NK-92 (cell line): Measurements from ENCODE around the gene DIS3L2.
"Not testable (repeated sequence)": the region's sequence is repeated elsewhere in the genome, so short reads cannot be mapped to it uniquely, and the experiment has no call there.

Experiments used
- DNase-seq: peaks from one replicate; lab custom pipeline; 2025; ENCODE audit not compliant: unreplicated experiment; lab: John Stamatoyannopoulos, UW

Gene DIS3L2

GRCh38 chr2:232008907-232009638 is 47.6 kb downstream of the DIS3L2 start:
- no peak for DNase-seq

- DNase-seq = no peak
Measured at GRCh38 chr2:232009639-232010274, 48.2 kb downstream of the DIS3L2 start.

- DNase-seq = no peak
Measured at GRCh38 chr2:232013701-232014353, 52.3 kb downstream of the DIS3L2 start.

- no peak for DNase-seq
Measured at GRCh38 chr2:232014681-232015080, 53.2 kb downstream of the DIS3L2 start.

- DNase-seq = no peak
Measured at GRCh38 chr2:232018181-232018580, 56.7 kb downstream of the DIS3L2 start.

GRCh38 chr2:232022718-232023117 is 61.2 kb downstream of the DIS3L2 start:
- DNase-seq = no peak

GRCh38 chr2:232023426-232023825 is 61.9 kb downstream of the DIS3L2 start:
- no peak for DNase-seq

GRCh38 chr2:232024457-232024856 is 62.9 kb downstream of the DIS3L2 start:
- no peak for DNase-seq

- DNase-seq = no peak
Measured at GRCh38 chr2:232026910-232027309, 65.4 kb downstream of the DIS3L2 start.

- no peak for DNase-seq
Measured at GRCh38 chr2:232027530-232027929, 66.0 kb downstream of the DIS3L2 start.

GRCh38 chr2:232028071-232028470 is 66.6 kb downstream of the DIS3L2 start:
- no peak for DNase-seq

GRCh38 chr2:232028631-232029030 is 67.1 kb downstream of the DIS3L2 start:
- no peak for DNase-seq

GRCh38 chr2:232029346-232029745 is 67.8 kb downstream of the DIS3L2 start:
- no peak for DNase-seq

GRCh38 chr2:232030229-232030628 is 68.7 kb downstream of the DIS3L2 start:
- no peak for DNase-seq

GRCh38 chr2:232035292-232035691 is 73.8 kb downstream of the DIS3L2 start:
- not testable (repeated sequence) for DNase-seq

- DNase-seq = not testable (repeated sequence)
Measured at GRCh38 chr2:232036876-232037275, 75.4 kb downstream of the DIS3L2 start.

GRCh38 chr2:232038251-232038880 is 76.9 kb downstream of the DIS3L2 start:
- DNase-seq = no peak

GRCh38 chr2:232038881-232039485 is 77.5 kb downstream of the DIS3L2 start:
- DNase-seq = no peak

GRCh38 chr2:232042911-232043574 is 81.5 kb downstream of the DIS3L2 start:
- no peak for DNase-seq

GRCh38 chr2:232043966-232044365 is 82.5 kb downstream of the DIS3L2 start:
- DNase-seq = no peak

GRCh38 chr2:232049350-232049749 is 87.8 kb downstream of the DIS3L2 start:
- no peak for DNase-seq
